ENCODE measurements around the gene IZUMO1. TPM values are rescaled to one million over a fixed set of nuclear protein-coding genes. Genes with fewer than 3 reads are reported as not detected.

The IZUMO1 gene
- not detected for total RNA-seq

DNA sequence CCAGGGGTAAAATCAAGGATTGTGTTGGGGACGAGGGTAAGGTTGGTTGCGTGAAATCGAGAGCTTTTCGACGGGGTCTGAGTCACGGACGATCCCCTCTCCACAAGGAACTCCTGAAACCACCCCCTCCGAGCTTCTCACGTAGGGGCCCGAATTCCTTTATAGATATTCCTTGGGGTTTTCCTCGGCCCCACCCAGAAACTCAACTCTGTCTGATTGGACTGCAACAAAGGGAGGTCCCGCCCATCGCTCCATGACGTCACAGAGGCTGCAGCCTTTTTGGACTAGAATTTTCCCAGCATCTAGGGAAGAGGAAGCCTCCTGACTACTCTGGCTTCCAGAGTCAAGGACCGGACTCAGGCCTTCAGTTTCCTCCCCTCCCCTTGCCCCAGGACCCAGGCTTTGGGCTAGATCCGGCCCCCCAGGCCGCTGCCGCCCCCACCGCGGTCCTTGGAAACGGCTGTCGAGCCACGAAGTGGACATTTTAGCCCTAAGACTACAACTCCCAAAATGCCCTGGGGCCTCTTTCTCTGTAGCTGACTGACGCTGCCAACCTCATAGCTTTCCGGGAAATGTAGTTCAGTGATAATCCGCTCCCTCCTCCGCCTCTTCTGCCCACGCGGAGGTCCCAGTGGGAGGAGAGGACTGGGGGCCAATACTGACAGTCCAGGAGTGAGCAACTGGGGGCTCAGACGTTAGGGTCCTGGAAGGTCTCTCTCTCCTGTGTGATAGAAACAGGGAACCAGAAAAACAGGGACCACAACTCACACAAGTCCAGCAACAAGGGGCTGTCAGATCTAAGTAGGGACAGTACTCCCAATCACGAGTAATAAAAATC, at the start of gene IZUMO1:
IZUMO1 (minus strand) TSS at position 172 of the 838 bp plus-strand sequence. CDS start 1,050 bp downstream, outside the sequence.

DNA sequence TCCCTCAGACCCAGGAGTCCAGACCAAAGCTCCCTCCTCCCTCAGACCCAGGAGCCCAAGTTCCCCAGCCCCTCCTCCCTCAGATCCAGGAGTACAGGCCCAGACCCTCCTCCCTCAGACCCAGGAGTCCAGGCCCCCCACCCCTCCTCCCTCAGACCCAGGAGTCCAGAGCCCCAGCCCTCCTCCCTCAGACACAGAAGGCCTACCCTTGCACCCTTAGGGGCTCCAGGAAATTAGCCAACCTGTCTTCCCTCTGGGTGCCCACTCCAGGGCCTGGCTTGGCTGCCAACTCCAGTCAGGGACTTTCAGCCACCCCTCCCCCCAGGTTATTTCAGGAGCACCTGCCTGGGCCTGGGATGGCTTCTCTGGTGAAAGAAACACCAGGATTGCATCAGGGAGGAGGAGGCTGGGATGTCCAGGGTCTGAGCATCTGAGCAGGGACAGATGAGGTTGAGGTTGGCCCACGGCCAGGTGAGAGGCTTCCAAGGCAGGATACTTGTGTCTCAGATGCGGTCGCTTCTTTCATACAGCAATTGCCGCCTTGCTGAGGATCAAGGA, 8.5 kb upstream of the IZUMO1 start, which contains the start of gene FGF21:
FGF21 (plus strand) TSS at position 441 of the 558 bp plus-strand sequence. CDS start 713 bp downstream, outside the sequence.

DNA sequence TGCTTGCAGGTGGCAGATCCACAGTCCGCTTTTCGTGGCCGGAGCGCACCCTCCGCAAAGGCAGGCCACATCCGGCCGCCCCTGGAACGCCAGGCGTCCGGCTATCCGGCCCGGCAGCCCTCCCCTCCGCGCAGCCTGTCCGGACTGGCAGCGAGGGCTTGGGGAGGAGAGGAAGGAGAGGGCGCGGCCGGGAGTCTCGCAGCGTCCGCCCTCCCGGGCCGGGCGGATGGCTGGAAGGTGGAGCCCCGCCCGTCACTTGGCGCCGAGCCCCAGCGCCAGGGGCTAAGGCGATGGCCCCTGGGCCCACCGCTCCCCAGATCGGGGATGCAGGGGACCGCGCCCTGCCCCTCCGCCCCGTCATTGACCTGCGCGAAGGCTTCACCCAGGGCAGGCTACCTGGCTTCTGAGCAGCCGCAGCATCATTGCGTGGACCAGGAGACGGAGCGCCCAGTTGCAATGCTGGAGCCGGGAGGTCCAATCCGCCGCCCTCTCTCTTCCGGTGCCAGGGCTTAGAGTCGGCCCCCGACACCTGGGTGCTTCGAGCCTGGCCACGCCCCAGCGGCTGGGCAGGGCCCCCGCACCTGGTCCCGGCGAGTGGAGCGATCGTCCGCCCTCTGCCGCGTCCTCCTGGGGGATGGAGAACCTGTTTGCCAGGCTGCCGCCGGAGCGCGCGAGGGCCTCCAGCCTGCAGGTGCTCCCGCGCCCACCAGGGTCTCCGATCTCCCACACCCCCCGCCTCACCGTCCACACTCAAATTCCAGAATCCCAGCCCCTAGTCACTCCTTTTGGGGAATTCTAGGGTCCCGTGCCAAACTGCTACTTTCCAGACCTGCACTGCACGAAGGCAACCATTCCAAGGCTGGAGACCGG, 6.0 kb upstream of the IZUMO1 start, which contains the start of gene FUT1:
FUT1 (minus strand) TSS at position 146 of the 870 bp plus-strand sequence. CDS start 1,360 bp downstream, outside the sequence.

DNA sequence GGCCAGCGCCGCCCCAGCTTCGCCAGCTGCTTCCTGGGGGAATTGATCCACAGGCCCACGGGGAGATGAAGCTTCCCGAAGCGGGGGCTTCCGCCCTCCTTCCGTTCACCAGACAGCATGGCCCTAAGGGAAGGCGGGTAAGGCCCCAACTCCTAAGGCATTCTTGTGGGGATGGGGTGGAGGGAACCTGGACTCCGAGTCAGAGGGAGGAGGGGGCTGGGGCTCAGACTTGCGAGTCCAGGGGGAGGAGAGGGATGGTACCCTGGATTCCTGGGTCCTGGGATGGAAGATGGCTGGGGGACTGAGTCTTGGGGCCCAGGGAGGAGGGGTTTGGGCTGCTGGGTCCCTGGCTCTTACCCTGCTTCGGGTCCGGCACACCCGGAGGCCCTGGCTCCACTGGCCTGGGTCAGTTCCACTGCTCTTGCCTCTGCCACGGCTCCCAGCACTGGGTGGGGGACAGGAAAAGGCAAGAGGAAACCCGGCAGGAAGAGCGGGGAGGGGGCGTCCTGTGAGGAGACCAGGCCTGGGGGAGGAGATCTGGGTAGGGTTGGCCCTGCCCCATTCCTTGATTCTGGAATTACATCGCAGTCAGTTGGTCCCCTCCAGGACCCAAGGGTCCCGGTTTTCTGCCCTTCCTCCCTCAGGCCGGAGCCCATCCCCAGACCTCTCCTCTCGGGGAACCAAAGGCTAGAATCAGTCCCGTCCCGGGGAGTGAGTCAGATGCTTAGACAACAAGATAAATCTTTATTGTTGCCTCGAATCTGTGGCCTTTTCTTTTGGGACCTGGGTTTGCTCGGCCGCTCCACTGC, 6.3 kb downstream of the IZUMO1 start, which contains the start of gene RASIP1:
RASIP1 (minus strand) TSS at position 447 of the 809 bp plus-strand sequence; CDS start at position 119, 328 bp downstream.

DNA sequence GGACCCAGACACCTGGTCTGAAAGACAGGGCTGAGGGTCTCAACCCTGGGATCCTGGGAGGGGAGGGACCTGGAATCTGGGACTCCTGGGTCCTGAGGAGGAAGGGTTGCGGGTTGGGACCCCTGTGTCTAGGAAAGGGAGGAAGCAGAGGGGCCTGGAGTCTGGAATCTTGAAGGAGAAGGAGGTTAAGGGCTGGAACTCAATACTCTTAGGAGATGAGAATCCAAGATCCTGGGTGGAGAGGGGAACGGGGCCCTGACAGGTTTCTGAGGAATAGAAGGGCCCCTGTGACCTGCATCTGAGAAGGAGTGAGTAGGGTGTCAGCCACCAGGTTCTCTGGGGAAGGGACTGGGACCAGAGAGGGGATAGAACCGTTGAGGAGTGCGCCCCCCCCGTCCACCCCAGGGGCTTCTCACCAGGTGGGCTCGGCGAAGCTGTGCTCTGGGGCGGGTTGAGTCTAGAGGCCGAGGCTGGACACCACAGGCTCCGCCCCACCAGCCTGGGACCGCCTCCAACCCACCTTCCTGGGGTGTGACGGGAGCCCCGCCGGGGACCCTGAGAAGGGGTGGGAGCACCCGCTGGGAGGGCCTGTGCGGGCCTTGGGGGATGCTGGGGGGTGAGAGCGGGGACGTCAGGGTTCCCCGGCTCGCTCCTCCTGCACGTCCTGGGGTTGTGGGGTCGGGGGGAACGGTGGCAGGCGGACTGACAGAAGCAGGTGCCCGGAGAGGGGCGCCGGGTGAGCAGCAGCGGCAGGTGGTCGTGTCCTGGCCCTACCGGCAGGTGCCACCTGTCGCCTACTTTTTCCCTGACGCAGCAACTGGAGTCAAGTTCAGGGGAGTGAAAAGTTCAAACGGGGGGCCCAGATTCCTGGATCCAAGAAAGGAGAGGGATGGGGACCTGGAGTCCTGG, 27.2 kb downstream of the IZUMO1 start, which contains the start of gene MAMSTR:
MAMSTR (minus strand) TSS at position 463 of the 909 bp plus-strand sequence. CDS start 694 bp downstream, outside the sequence.

DNA sequence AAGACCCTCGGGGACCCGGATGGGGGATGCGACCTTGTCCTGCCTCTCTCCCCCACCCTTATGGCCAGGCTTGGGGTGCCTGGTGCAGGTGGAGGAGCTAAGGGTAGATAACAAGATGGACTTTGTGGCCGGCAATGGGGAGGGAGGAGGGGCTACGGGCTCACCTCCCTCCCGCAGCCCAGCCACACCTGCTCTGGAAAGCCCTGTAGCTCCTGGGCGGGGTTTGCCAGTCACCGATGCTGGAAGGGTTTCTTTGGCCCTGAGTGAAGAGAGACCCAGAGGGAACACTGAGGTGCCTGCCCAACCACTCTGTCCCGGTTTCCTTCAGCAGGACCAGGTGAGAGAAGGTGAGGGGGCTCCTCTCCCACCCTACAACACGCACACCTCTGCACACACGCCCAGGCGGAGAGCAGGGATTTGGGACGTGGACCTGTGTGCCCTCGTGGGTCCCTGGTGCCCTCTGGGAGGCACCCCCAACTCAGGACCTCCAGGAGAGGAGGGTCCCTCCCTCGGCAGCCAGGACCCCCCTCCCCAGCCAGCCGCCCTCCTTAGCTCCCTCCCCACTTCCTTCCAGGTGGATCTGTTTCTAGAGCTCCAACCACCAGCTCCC, 50.9 kb downstream of the IZUMO1 start, which contains the start of gene FUT2:
FUT2 (plus strand) TSS at position 229 of the 610 bp plus-strand sequence. CDS start 6,986 bp downstream, outside the sequence.

Small RNAs within 50 kb of the gene (small RNA-seq; reads per million reads assigned to genes)
- not detected for gene RNU6-317P (ENCODE audit: low replicate concordance)

Other genes starting within 250 kb of the IZUMO1 start
- gene LMTK3, start 235.1 kb downstream of the IZUMO1 start, total RNA-seq: 16.6 TPM
- not detected for gene SULT2B1, start 194.7 kb downstream of the IZUMO1 start, total RNA-seq
- not detected for gene SPACA4, start 140.2 kb downstream of the IZUMO1 start, total RNA-seq
- not detected for gene FAM83E, start 131.8 kb downstream of the IZUMO1 start, total RNA-seq
- 1,067 TPM for gene RPL18, start 127.7 kb downstream of the IZUMO1 start, total RNA-seq
- gene SPHK2, start 127.4 kb downstream of the IZUMO1 start, total RNA-seq: 11.9 TPM
- gene DBP, start 109.5 kb downstream of the IZUMO1 start, total RNA-seq: 4.1 TPM
- gene CA11, start 100.7 kb downstream of the IZUMO1 start, total RNA-seq: 7.8 TPM
- not detected for gene NTN5, start 73.9 kb downstream of the IZUMO1 start, total RNA-seq
- gene FUT2, start 50.9 kb downstream of the IZUMO1 start, total RNA-seq: not detected
- 1.3 TPM for gene MAMSTR, start 27.2 kb downstream of the IZUMO1 start, total RNA-seq
- 7.5 TPM for gene RASIP1, start 6.3 kb downstream of the IZUMO1 start, total RNA-seq
- gene FUT1, start 5.7 kb upstream of the IZUMO1 start, total RNA-seq: 0.31 TPM
- gene FGF21, start 8.6 kb upstream of the IZUMO1 start, total RNA-seq: not detected
- gene BCAT2, start 64.1 kb upstream of the IZUMO1 start, total RNA-seq: 14.4 TPM
- gene HSD17B14, start 89.6 kb upstream of the IZUMO1 start, total RNA-seq: 1.3 TPM
- gene PLEKHA4, start 121.7 kb upstream of the IZUMO1 start, total RNA-seq: not detected
- gene PPP1R15A, start 125.5 kb upstream of the IZUMO1 start, total RNA-seq: 31.6 TPM
- not detected for gene TULP2, start 151.8 kb upstream of the IZUMO1 start, total RNA-seq
- 46.6 TPM for gene NUCB1, start 153.4 kb upstream of the IZUMO1 start, total RNA-seq
- not detected for gene DHDH, start 186.8 kb upstream of the IZUMO1 start, total RNA-seq
- gene BAX, start 208.0 kb upstream of the IZUMO1 start, total RNA-seq: 7.8 TPM
- gene FTL, start 218.4 kb upstream of the IZUMO1 start, total RNA-seq: 551 TPM
- 27.5 TPM for gene GYS1, start 246.4 kb upstream of the IZUMO1 start, total RNA-seq
- 92.6 TPM for gene RUVBL2, start 247.0 kb upstream of the IZUMO1 start, total RNA-seq

Measured in parietal lobe (tissue), 2 donors.